Medulla oblongata (tissue), 1 donor: ENCODE measurements around the gene SAA4.
A peak's percentile ranks its signal among the peaks of the same experiment; 100 is the strongest.
"Not testable (repeated sequence)": the region's sequence is repeated elsewhere in the genome, so short reads cannot be mapped to it uniquely, and the experiment has no call there.

Experiments
- DNase-seq: peaks from one replicate; pipeline ENCODE4 v3.0.0-alpha.2; 2015; ENCODE audit errors: extremely low spot score

Gene SAA4

GRCh38 chr11:18247191-18247581 lies 10.6 kb upstream of the SAA4 start:
- DNase-seq = not testable (repeated sequence)

- DNase-seq = not testable (repeated sequence)
These were observed 10.0 kb upstream of the SAA4 start for GRCh38 chr11:18246379-18247190.

GRCh38 chr11:18245396-18245795 lies 8.8 kb upstream of the SAA4 start:
- no peak for DNase-seq

GRCh38 chr11:18243783-18244362 lies 7.3 kb upstream of the SAA4 start:
- DNase-seq = peak; percentile 57

- DNase-seq = no peak
These were observed 3.1 kb upstream of the SAA4 start for GRCh38 chr11:18239655-18240054.

GRCh38 chr11:18235394-18236334 lies 938 bp downstream of the SAA4 start:
- DNase-seq = no peak

- DNase-seq = no peak
These were observed 2.7 kb downstream of the SAA4 start for GRCh38 chr11:18233912-18234311.

- DNase-seq = no peak
These were observed 5.7 kb downstream of the SAA4 start for GRCh38 chr11:18230859-18231258.

GRCh38 chr11:18229501-18229900 lies 7.1 kb downstream of the SAA4 start:
- no peak for DNase-seq

- no peak for DNase-seq
These were observed 10.7 kb downstream of the SAA4 start for GRCh38 chr11:18225913-18226312.

- DNase-seq = no peak
These were observed 12.8 kb downstream of the SAA4 start for GRCh38 chr11:18223591-18224387.

GRCh38 chr11:18222814-18223421 lies 13.7 kb downstream of the SAA4 start:
- no peak for DNase-seq

- DNase-seq = no peak
These were observed 15.2 kb downstream of the SAA4 start for GRCh38 chr11:18221274-18221876.

GRCh38 chr11:18209058-18209457 lies 27.5 kb downstream of the SAA4 start:
- DNase-seq = no peak

GRCh38 chr11:18204771-18205170 lies 31.8 kb downstream of the SAA4 start:
- DNase-seq = no peak

- no peak for DNase-seq
These were observed 32.4 kb downstream of the SAA4 start for GRCh38 chr11:18204220-18204619.

GRCh38 chr11:18203723-18204122 lies 32.9 kb downstream of the SAA4 start:
- DNase-seq = no peak

- not testable (repeated sequence) for DNase-seq
These were observed 38.9 kb downstream of the SAA4 start for GRCh38 chr11:18197738-18198137.

- DNase-seq = no peak
These were observed 40.1 kb downstream of the SAA4 start for GRCh38 chr11:18196532-18196931.

GRCh38 chr11:18193010-18193409 lies 43.6 kb downstream of the SAA4 start:
- peak; percentile 24 for DNase-seq

GRCh38 chr11:18191376-18191775 lies 45.2 kb downstream of the SAA4 start:
- DNase-seq = peak; percentile 50
